ENCODE data around the gene TTLL5.
"Not testable (repeated sequence)": the region's sequence is repeated elsewhere in the genome, so short reads cannot be mapped to it uniquely, and the experiment has no call there.

TTLL5 gene

DNA sequence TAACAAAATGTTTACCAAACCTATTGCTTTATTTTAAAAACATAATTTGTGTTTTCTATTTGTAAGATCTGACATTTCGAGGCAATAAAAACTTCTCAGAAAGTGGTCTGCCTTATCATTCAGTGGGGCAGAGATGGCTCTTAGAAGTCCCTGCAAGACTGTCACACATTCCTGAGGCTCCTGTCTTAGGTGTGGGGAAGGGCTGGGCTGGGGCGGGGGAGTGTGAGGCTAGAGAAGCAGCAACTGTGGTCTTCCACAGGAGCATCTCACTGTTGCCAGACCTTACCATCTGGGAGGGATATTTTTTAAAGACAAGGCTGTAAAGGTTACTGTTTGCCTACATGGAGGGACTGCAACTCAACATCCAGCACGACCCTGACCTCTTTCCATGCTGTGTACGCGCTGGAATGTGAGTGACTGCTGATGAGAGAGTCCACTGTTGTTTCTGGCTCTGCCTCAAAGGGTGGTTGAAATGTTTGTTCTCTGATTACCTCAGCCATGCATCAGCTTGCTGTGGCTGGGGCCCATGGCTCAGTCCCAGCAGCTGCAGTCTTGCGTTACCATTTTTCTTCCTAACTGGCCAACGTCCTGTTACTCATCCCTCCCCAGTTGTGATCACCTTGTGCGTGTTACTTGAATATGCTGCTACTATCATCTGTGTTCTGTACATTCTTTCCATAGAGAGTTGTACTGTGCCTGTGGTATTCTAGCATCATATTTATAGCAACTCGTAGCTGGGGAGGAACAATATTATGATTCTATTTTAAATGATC is 12.8 kb upstream of the TTLL5 start:
- DNase-seq (ENCODE audit: low read depth) = no peak

DNA sequence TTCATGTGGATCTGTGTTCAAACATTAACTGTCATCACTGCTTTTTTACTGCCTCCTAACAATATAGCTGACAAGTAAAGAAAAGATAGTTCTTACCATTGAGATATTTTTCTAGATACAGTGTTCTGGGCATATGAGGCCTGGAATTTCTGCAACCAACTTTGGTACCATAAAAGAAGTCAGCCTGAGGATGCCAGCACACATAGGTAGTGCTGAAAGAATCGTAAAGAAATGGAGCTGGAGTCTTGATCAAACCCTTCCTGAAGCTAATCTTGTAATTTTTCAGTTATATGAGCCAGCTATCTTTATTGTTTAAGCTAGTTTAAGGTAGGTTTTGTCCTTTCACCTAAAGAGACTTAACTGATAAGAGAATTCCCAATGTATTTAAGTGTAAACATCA is 11.7 kb upstream of the TTLL5 start:
- no peak for DNase-seq (ENCODE audit: low read depth)

DNA sequence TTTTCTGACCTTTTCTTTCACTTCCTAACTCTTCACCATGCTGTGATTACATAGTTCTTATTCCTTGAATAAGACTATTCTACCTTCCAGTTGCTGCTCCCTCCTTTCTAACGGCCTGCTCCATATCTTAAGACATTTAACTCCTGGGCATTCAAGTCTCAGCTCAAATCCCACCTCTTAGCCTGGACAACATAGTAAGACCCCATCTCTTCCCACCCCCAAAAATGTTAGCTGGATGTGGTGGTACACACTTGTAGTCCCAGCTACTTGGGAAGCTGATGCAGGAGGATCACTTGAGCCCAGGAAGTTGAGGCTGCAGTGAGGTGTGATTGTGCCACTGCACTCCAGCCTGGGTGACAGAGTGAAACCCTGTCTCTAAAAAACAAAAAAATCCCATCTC is 11.3 kb upstream of the TTLL5 start:
- no peak for DNase-seq (ENCODE audit: low read depth)

DNA sequence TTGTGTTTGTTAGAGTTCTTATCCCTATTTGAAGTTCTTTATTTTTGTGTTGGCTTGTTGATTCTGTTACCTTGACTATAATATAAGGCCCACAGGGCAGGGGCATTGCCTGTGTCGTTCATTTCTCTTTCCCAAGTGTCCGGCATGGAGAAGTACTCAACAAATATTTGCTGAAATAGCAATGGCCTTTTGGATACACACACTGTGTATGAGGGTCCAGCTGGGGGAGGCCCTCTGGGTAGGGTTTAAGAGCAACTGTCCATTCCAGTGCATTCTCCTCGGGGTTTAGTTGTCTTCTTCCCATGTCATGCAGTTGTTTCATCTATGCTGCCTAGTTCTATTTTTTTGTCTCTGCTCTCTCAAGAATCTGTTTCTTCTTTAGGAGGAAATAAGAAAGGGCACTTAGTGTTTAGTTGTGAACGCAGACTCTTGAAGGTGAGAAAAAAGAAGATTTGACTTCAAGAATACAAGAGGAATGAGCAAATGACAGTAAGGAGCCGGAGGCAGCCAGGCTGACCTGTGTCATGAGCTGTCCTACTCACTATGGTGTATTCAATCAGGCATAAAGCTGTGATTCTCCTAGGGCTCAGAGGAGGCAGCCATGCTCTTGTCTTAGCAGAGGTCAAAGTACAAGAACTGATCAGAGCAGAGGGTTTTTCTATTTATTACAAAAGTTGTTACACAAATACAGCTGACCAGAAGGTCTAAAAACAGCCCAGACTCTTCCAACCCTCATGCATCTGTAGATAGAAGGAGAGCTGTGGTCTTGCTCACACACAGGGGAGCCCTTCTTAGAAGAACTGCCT is 10.6 kb upstream of the TTLL5 start:
- no peak for DNase-seq (ENCODE audit: low read depth)

DNA sequence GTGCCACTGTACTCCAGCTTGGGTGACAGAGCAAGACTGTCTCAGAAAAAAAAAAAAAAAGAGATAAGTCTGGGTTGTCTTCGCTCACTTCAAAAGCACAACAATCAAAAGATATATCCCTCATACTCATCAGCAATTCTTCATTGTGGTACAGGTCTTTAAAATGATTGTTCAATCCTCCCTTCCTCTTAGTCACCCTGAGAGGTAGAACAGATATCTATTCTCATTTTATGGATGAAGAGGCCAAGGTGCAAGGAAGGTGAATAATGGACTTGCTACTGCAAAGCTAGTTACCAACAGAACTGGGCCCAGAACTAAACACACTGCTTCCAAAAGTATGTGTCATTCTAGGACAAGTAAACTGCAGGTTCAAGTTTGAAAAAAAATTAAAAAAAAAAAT is 7.5 kb upstream of the TTLL5 start:
- DNase-seq (ENCODE audit: low read depth) = no peak

DNA sequence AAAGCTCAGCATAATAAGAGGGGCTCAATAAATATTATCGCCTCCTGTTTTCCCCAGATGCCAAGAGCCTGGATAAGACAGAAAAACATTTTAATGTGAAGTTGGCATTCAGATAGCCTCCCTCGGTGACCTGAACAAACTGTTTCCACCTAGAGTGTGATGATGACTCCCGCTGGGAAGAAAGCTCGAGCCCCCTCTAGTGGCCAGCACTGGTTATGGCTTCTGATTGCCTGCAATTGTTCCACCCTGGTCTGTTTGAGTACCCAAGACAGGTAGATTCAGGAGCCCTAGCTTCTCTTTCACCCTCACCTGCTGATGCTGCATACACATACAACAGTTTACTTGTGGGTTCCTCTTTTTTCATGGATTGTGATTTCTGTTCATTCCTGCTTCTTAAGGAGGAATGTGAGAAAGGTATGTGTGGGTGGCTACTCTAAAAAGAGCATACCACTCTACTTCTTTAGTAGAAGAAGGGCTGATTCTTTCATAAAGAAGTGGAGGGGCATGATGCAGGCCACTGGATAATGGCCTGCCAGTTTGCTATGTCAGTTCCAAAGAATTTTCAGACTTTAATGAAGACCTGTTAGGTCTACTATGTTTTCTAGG is 6.8 kb upstream of the TTLL5 start:
- DNase-seq (ENCODE audit: low read depth) = peak; percentile 75

DNA sequence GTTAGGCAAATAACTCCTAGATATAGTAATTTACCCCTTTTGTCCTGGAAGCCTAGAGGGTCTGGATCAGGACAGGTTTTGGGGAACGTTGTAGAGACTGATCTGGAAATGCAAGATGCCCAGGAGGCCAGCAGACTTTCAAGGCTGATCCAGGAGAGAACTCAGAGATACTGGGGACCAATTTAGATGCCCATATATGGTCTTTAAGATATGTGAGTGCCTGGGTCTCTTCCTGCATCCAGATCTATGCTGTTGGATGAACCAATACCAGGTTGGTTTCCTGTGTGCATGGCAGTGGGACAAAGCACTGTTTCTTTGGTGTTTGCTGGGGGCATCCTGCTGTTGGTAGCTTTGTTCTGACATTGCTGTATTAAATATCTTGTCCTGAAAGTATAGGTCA is 5.8 kb upstream of the TTLL5 start:
- no peak for DNase-seq (ENCODE audit: low read depth)

DNA sequence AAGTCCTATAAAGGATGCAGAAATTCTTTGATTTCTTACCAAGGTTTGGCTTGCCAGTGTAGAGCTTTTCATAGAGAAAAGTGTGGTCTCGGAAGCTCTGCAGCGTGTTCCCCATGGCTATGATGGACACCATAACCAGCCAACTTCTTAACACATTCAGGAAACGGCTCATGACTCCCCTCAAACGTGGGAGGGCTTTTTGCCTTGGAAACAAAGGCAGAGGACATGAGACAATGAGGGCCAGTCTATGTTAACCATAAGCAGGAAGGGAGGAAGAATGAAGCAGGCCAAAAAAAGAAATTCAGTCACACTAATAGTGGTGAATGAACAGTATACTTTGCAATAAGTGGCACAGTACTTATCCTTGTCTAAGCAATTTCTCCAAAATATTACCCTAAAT is 3.7 kb upstream of the TTLL5 start:
- no peak for DNase-seq (ENCODE audit: low read depth)

DNA sequence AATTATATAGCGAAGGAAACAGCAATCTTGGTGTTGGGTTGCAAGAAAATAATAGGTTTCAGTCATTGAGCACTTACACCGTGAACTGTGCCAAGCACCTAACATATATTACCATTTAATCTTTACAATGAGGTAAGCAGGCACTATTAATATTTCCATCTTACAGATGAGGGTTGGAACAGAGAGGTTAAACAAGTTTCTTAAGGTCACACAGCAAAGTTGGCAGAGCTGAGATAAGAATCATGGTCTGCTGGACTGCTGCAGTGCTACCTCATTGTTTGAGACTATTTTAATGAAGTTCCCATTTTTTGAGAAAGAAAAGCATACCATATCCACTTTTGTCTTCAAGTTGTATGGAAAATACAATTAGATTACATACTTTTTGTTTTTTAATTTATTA is 2.1 kb upstream of the TTLL5 start:
- DNase-seq (ENCODE audit: low read depth) = no peak

DNA sequence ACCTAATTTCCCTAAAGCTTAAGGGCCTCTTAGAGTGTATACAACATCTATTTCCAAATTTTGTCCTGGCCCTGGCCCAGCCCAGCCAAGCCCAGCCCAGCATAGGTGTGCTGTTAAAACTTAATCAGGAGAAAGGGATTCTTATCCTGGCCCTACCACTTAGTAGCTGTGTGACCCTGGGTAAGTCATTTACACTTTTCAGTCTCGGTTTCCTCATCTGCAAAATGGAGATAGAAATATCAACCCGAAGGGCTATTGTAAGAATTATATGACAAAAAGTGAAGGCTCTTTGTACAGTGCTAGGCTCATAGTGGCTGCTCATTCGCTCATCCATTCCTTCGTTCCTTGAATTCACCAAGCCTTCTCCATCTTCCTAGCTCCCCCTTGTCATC is 812 bp upstream of the TTLL5 start:
- no peak for DNase-seq (ENCODE audit: low read depth)

DNA sequence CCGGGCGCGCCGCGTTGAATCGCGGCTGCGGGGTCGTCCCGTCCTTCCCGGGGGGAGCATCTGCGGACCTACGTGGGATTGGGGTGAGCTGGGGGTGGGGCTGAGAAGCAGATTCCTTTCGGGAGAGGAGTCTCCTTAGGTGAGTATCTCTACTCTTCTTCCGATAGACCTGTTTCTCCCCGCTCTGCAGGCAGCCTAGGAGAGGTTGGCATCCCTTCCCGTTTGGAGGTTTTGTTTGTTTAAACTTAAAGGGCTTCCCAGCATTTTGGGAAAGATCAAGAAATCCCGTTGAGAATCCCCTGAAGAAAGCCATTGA is 411 bp downstream of the TTLL5 start:
- no peak for DNase-seq (ENCODE audit: low read depth)

DNA sequence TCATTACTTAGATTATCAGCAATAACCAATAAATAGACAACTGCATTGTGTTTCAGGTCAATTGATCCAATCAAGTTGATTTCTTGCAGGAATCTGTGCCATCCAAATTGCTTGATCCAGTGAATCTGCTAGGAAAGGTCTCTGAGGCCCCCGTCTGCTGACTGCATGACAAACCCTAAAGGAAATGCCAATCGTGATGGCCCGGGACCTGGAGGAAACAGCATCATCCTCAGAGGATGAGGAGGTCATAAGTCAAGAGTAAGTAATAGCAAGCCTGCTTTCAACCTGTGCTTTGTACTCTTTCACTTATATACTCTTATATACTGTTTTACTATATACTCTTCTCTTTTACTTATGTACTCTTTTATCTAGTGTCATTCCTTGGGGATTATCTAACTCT is 1.9 kb downstream of the TTLL5 start:
- DNase-seq (ENCODE audit: low read depth) = no peak

DNA sequence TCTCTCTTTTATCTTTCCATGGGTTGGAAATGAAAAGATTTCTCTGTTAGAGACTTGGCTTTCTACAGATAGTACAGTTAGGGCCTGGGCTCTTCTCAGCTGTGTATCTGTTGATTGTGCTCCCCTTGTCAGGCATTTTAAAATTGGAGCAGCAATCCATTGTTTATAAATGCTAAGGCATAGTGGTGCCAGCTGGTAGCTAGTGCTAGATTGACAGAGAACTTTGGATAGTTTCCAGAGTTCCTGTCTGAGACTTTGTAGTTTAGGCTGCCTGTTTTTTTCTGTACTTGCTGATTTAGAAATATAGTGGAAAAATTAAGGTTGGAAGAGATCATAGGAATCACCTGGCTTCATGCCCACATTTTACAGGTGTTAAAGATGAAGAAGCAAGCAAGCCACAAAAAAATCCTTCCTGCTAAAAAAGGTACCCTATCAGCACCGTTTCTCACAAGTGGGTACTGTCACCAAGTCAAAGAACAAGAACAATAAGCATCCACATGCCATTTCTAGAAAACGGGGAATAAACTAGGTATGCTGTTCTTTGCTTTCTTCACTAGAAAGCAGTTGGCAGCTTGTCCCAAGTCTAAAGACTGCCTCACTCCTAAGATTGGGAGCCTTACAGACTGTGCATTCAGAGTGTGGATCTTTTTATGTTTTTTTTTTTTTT is 6.2 kb downstream of the TTLL5 start:
- no peak for DNase-seq (ENCODE audit: low read depth)

DNA sequence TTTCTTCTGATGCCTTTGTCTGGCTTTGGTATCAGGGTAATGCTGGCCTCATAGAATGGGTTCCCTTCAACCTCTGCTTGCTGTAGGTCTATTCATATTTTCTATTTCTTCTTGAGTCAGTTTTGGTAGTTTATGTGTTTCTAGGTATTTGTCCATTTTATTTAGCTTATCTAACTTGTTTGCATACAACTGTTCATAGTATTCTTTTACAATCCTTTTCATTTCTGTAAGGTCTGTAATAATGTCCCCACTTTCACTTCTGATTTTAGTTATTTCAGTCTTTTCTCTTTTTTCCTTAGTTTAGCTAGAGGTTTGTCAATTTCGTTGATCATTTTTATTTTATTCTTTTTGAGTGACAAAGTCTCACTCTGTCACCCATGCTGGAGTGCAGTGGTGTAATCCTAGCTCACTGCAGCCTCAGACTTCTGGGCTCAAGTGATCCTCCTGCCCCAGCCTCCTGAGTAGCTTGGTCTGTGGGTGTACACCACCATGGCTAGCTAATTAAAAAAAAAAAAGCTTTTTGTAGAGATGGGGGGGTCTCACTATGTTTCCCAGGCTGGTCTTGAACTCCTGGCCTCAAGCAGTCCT is 11.7 kb downstream of the TTLL5 start:
- no peak for DNase-seq (ENCODE audit: low read depth)

DNA sequence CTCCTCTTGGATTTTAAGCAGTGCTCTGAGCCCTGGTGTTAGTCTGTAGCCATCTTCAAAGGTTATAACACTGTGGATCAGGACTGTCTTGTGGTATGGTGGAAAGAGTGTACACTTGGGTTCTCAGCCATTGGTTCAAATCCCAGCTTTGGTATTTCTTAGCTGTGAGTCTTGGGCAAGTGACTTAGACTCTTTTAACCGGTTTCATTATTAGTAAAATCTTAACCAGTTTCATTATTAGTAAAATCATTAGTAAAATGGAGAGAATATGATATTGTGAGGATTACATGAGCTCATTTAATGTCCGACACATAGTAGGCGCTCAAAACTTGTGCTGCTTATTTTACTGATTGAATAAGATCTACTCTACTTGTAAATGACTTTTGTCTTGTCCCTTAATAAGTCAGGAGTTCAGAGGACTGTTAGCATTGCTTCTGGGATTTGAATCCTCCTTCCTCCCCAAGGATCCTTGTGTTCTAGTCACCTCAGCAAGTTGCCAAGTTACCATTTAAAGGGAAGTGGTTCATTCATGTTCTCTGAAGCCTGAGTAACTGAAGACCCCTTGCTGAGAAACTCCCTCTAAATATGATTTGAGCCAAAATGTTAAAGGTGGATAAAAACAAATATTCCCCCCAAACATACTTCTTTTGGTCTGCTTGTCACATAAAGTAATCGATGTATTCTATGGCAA is 12.4 kb downstream of the TTLL5 start:
- no peak for DNase-seq (ENCODE audit: low read depth)

DNA sequence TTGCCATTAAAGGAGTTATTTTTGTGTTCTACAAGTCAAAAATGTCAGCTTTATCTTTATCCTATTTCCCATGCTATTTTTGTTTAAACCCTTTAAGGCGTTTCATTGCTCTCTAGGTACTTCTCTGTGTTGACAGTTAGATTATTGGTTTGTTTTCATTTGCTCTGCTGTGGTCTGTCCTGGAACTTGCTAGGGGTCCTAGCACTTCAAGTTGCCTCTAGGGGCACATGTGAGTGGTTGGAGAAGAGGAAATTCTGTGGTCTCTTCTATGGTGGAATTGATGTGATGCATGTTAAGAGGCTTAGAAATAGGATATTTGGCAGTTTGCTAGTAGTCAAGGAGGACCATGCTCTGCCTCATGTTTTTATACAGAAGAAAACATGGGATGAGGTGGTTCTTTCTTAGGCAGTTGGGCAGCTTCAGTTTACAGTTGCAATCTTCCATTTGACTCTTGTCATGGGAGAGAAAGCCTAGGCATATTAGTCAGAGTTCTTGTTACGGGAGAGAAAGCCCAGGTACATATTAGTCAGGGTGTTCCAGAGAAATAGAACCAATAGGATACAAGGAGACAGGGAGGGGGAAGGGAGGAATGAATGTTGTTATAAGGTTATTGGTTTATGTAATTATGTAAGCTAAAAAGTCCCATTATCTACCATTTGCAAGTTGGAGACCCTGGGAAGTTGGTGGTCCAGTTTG is 14.4 kb downstream of the TTLL5 start:
- no peak for DNase-seq (ENCODE audit: low read depth)

DNA sequence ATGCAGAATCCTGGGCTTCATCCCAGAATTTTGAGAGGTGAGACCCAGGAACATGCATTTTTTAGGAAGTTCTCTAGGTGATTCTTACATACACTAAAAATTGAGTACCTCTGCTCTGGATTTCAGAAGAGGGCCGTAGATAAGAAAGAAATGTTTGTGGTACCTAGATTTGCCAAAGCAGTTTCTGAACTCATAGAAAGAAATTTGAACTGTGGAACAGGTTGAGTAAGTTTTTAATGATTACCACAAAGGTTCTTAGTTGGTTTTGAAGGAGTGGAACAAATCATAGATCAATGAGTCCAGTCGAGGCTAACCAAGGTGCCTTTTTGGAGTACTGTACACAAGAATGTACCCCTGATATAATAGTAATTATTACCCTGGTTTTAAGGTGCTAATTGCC is 24.9 kb downstream of the TTLL5 start:
- DNase-seq (ENCODE audit: low read depth) = no peak

DNA sequence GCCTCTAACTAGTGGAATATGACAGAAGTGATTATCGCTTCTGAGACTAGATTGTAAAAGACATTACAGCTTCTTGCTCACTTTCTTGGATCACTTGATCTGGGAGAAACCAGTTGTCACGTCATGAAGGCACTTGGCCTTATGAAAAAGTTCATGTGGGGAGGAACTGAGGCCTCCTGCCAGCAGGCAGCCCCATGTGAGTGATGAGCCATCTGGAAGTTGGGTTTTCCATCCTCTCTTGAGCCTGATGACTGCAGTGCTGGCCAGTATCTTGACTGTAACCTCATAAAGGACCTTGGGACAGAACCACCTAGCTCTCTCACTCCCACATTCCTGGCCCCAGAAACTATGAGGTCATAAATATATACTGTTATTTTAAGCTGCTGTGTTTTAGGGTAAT is 28.0 kb downstream of the TTLL5 start:
- no peak for DNase-seq (ENCODE audit: low read depth)

DNA sequence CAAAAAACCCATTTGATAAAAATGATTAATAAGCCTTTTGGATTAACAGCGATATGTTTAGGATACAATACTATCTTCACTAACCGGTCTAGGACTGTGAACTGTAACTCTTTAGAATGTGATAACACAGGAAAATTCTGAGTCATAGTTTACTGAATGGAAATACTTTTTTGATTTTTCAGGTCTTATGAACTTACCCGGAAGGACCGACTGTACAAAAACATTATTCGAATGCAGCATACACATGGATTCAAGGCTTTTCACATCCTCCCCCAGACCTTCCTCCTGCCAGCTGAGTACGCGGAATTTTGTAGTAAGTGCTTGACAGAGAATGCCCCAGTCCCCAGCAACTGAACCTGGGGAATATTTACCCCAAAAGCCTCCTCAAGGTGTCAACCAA is 29.0 kb downstream of the TTLL5 start:
- no peak for DNase-seq (ENCODE audit: low read depth)

DNA sequence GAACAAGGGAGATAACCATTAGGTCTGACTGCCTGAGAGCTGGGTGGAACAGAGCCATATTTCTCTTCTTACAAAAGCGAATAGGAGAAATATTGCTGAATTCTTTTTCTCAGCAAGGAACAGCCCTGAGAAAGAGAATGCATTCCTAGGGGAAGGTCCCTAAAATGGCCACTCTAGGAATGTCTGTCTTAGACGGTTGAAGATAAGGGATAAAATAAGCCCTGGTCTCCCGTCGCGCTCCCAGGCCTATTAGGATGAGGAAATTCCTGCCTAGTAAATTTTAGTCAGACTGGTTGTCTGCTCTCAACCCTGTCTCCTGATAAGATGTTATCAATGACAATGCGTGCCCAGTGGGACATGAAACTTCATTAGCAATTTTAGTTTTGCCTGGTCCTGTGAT is 34.0 kb downstream of the TTLL5 start:
- DNase-seq (ENCODE audit: low read depth) = not testable (repeated sequence)

DNA sequence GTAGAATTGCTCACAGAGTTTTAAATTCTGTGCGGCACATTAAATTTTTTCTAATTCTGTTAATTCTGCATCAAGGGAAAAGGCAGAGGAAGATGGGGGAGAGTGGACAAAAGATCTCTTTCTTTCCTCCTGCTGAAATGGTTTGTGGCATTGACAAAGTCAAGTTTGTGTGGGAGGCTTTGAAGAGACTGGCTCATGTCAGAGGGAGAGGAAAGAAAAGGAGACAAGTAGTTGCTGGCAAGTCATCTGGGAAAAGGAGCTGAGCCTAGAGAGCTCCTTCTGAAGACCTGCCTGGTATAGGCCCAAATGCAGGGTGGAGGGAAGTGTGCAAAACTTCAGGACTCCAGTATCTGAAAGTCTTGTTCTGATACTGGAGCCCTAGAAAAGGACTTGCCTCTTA is 36.3 kb downstream of the TTLL5 start:
- no peak for DNase-seq (ENCODE audit: low read depth)
